Fibroblast of lung (primary cell): Measurements from ENCODE around the gene PMIS2.

Experiments
- EZH2 ChIP-seq: IDR thresholded peaks from 2 replicates; pipeline ENCODE4 v1.5.1; 2012; ENCODE audit warnings: low read length, control low read depth, mild to moderate bottlenecking; ENCODE audit errors: missing control alignments
- TF ChIP-seq, protein P1 (sequence below), 2 donors: IDR thresholded peaks in 1 of 2; conservative IDR thresholded peaks in 1 of 2; 1 replicate in 1 of 2; 2 replicates in 1 of 2; pipeline ENCODE4 v1.5.1; 2011 to 2012; ENCODE audit warnings: low read length in 2 of 2, control low read depth in 1 of 2, inconsistent platforms in 1 of 2, low read depth in 1 of 2, mild to moderate bottlenecking in 1 of 2

DNA sequence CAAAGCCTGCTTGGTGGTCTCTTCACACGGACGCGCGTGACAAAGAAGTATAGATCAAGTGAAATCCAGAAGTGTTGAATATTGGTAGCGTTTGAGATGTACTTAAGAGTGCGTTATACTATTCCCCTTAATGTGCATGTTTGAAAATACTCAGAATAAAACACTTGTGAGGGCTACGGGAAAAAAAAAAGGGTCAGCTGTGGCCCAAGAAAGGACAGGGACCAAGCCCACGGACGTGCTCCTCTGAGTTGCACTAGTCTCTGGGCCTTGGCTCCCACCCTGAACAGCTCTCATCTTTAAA lies 42.2 kb downstream of the PMIS2 start:
- TF ChIP-seq, protein P1, sequence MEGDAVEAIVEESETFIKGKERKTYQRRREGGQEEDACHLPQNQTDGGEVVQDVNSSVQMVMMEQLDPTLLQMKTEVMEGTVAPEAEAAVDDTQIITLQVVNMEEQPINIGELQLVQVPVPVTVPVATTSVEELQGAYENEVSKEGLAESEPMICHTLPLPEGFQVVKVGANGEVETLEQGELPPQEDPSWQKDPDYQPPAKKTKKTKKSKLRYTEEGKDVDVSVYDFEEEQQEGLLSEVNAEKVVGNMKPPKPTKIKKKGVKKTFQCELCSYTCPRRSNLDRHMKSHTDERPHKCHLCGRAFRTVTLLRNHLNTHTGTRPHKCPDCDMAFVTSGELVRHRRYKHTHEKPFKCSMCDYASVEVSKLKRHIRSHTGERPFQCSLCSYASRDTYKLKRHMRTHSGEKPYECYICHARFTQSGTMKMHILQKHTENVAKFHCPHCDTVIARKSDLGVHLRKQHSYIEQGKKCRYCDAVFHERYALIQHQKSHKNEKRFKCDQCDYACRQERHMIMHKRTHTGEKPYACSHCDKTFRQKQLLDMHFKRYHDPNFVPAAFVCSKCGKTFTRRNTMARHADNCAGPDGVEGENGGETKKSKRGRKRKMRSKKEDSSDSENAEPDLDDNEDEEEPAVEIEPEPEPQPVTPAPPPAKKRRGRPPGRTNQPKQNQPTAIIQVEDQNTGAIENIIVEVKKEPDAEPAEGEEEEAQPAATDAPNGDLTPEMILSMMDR (conservative IDR thresholded peaks at IDR 0.05 in 1 of 2, IDR thresholded peaks at IDR 0.05 in 1 of 2; ENCODE audit: low read depth in 1 of 2, low read length in 2 of 2), result no peak
- TF ChIP-seq EZH2, result no peak
